Right forelimb (tissue), 1 donor: ENCODE results near the gene XPR1.

ENCODE experiments used
- DNase-seq: peaks from one replicate; pipeline ENCODE4 v3.0.0-alpha.2; 2018

XPR1 gene

GRCh38 chr1:180937624-180938225, 305.9 kb downstream of the XPR1 start:
- no peak for DNase-seq

GRCh38 chr1:180939073-180939710, 307.4 kb downstream of the XPR1 start:
- DNase-seq: no peak

GRCh38 chr1:180939711-180940103, 307.9 kb downstream of the XPR1 start:
- no peak for DNase-seq
